Transverse colon (tissue), 3 donors: ENCODE results near the gene JAM3.
"Not testable (repeated sequence)": the region's sequence is repeated elsewhere in the genome, so short reads cannot be mapped to it uniquely, and the experiment has no call there.

ENCODE experiments used
- CTCF ChIP-seq, 5 experiments: fragments of 200-600 bp in 3 of 5; fragments of 450-650 bp in 2 of 5; sonication (generic) in 3 of 5; IDR thresholded peaks; 1 replicate in 2 of 5; 2 replicates in 3 of 5; pipeline ENCODE4 v1.5.1; 2016 to 2017; ENCODE audit warnings: antibody characterized with exemption in 5 of 5, inconsistent platforms in 3 of 5, mild to moderate bottlenecking in 2 of 5, moderate library complexity in 1 of 5
- POLR2A ChIP-seq: fragments of 450-650 bp; IDR thresholded peaks from one replicate; pipeline ENCODE4 v1.6.1; 2016; ENCODE audit warnings: antibody characterized with exemption, mild to moderate bottlenecking, moderate library complexity

GRCh38 chr11:134081258-134081657 is 12.4 kb downstream of the JAM3 start:
- TF ChIP-seq POLR2A; CTCF (IDR thresholded peaks at IDR 0.05): not testable (repeated sequence)
